Transverse colon (tissue), 4 donors: ENCODE data around the gene UPK2. TPM values are rescaled to one million over a fixed set of nuclear protein-coding genes. Genes with fewer than 3 reads are reported as not detected.

Source experiments
- DNase-seq: peaks from one replicate; pipeline ENCODE4 v3.0.0-alpha.2; 2019
- H3K27ac ChIP-seq, 4 donors: fragments of 200-600 bp; sonication (generic); 2 replicates each; pipeline ENCODE4 v1.5.1; 2016 to 2018; ENCODE audit warnings: inconsistent platforms in 4 of 4
- H3K27me3 ChIP-seq: fragments of 200-600 bp; sonication (generic); 2 replicates; pipeline ENCODE4 v1.5.1; 2017; ENCODE audit warnings: inconsistent platforms
- H3K36me3 ChIP-seq, 4 donors: fragments of 200-600 bp; sonication (generic); 2 replicates each; pipeline ENCODE4 v1.5.1; 2017 to 2019; ENCODE audit warnings: inconsistent platforms in 4 of 4
- H3K4me1 ChIP-seq, 4 donors: fragments of 200-600 bp; sonication (generic); 2 replicates each; pipeline ENCODE4 v1.5.1; 2017 to 2020; ENCODE audit warnings: inconsistent platforms in 4 of 4
- H3K4me3 ChIP-seq, 4 donors: fragments of 200-600 bp; sonication (generic); 1 replicate in 1 of 4; 2 replicates in 3 of 4; pipeline versions ENCODE4 v1.5.1 to v1.6.1; 2017 to 2019; ENCODE audit warnings: inconsistent platforms in 4 of 4
- H3K9me3 ChIP-seq, 2 donors: fragments of 200-600 bp; sonication (generic); 2 replicates each; pipeline ENCODE4 v1.5.1; 2017 to 2019; ENCODE audit warnings: inconsistent platforms in 2 of 2
- EP300 ChIP-seq: sonication (generic); formaldehyde crosslinking; IDR thresholded peaks from one replicate; pipeline ENCODE4 v1.6.1; 2017; ENCODE audit warnings: antibody characterized with exemption, low read depth
- POLR2A ChIP-seq: fragments of 450-650 bp; IDR thresholded peaks from one replicate; pipeline ENCODE4 v1.6.1; 2016; ENCODE audit warnings: antibody characterized with exemption, mild to moderate bottlenecking, moderate library complexity
- POLR2AphosphoS5 ChIP-seq, 3 donors: sonication (generic); formaldehyde crosslinking; IDR thresholded peaks; one replicate each; pipeline ENCODE4 v1.6.1; 2016; ENCODE audit warnings: antibody characterized with exemption in 3 of 3
- WGBS, 2 donors: methylation state at CpG; one replicate each; pipeline ENCODE4 v1.1.5; 2018; ENCODE audit warnings: low coverage in 1 of 2; 5-methylcytosine and 5-hydroxymethylcytosine counted together
- in situ Hi-C, 4 donors: fragments of 200-750 bp; cut with MboI; loops; one replicate each; pipeline versions ENCODE4 v1.15.0 to v1.15.1; 2017; ENCODE audit warnings: low sequenced_read_pairs in 3 of 4, low pct_ligation_motif_present in 1 of 4, low pct_unique_long_range_greater_than_20kb in 1 of 4
- intact Hi-C: fragments of 100-400 bp; cut with DNase I; formaldehyde crosslinking; loops from one replicate; pipeline ENCODE4 v1.15.1; 2023; ENCODE audit warnings: low total_unique reads
- total RNA-seq, 4 donors: library from RNA; depleted of rRNA; stranded (reverse); fragments of >200 nt; gene quantifications; one replicate each; pipeline ENCODE4 v1.1.0, GENCODE V29; 2016
- TF ChIP-seq, protein P1 (sequence below), 5 experiments: fragments of 200-600 bp in 3 of 5; fragments of 450-650 bp in 2 of 5; sonication (generic) in 3 of 5; IDR thresholded peaks; 1 replicate in 2 of 5; 2 replicates in 3 of 5; pipeline ENCODE4 v1.5.1; 2016 to 2017; ENCODE audit warnings: antibody characterized with exemption in 5 of 5, inconsistent platforms in 3 of 5, mild to moderate bottlenecking in 2 of 5, moderate library complexity in 1 of 5

Gene UPK2
- not detected for total RNA-seq

GRCh38 chr11:118956094-118956846 lies at the start of gene UPK2:
TSS of gene UPK2 (plus strand) at chr11:118956298. CDS start at chr11:118956351, 53 bp downstream.
- Histone ChIP-seq H3K27ac (no peak within 1 kb of the TSS), H3K4me3 (no peak within 1 kb of the TSS), H3K9me3 (no peaks in the 10 kb centered on the region), H3K4me1 (peaks cover 0 to under 1% (median 0%) of the 10 kb centered on the region in 4 donors), H3K36me3 (no peaks in the 10 kb centered on the region), H3K27me3 (peaks cover 15% of the 10 kb centered on the region)
- intact Hi-C loops (loop anchor here (1.0 to 2.0 kb wide), 2 partner anchors 49 to 267 kb away; no protein-coding TSS in a partner anchor), in situ Hi-C loops (loop anchor here (5.0 to 25.0 kb wide), 4 partner anchors 51 to 271 kb away; partner anchors contain the start of gene TREH (in 1 of the 4))
- no peak for TF ChIP-seq POLR2AphosphoS5 (IDR thresholded peaks at IDR 0.05)
- TF ChIP-seq, protein P1, sequence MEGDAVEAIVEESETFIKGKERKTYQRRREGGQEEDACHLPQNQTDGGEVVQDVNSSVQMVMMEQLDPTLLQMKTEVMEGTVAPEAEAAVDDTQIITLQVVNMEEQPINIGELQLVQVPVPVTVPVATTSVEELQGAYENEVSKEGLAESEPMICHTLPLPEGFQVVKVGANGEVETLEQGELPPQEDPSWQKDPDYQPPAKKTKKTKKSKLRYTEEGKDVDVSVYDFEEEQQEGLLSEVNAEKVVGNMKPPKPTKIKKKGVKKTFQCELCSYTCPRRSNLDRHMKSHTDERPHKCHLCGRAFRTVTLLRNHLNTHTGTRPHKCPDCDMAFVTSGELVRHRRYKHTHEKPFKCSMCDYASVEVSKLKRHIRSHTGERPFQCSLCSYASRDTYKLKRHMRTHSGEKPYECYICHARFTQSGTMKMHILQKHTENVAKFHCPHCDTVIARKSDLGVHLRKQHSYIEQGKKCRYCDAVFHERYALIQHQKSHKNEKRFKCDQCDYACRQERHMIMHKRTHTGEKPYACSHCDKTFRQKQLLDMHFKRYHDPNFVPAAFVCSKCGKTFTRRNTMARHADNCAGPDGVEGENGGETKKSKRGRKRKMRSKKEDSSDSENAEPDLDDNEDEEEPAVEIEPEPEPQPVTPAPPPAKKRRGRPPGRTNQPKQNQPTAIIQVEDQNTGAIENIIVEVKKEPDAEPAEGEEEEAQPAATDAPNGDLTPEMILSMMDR (IDR thresholded peaks at IDR 0.05), result peak; percentile 91 to 97 (median 95)
- WGBS, 2 donors, result 2% methylated on average over 6 of the region's 7 CpGs; no CpG with 5 or more reads in 1 of the 2 donors
- DNase-seq, result peak; percentile 91

GRCh38 chr11:118907051-118908042 lies 48.8 kb upstream of the UPK2 start:
- intact Hi-C loops, result loop anchor here (1.0 to 2.0 kb wide), 2 partner anchors 21 to 49 kb away; partner anchors contain the start of gene UPK2
- no peaks in the 10 kb centered on the region for H3K9me3 ChIP-seq
- WGBS, 2 donors, result 37% methylated on average over 24 of the region's 24 CpGs; no CpG with 5 or more reads in 1 of the 2 donors
- H3K27ac ChIP-seq, result peak overlapping the region; percentile 98 to 100 (median 100)
- peaks cover 27 to 55% (median 46%) of the 10 kb centered on the region in 4 donors for H3K4me1 ChIP-seq
- in situ Hi-C loops, result loop anchor here in 2 of 4 donors (10.0 kb wide), 1 partner anchor 47 kb away; the partner anchor contains the start of gene UPK2 (in 2 of the 2)
- H3K36me3 ChIP-seq, result peaks cover 0 to 17% (median 3%) of the 10 kb centered on the region in 4 donors
- TF ChIP-seq, protein P1 (IDR thresholded peaks at IDR 0.05), result peak; percentile 90 to 99 (median 94)
- TF ChIP-seq POLR2A (no peak), EP300 (no peak), POLR2AphosphoS5 (IDR thresholded peaks at IDR 0.05) (peak in 2 of 3 donors; percentile 6 to 48)
- DNase-seq, result peak; percentile 93
- no peaks in the 10 kb centered on the region for H3K27me3 ChIP-seq
- H3K4me3 ChIP-seq, result no peak overlapping the region

- no peaks in the 10 kb centered on the region for H3K27me3 ChIP-seq
- H3K9me3 ChIP-seq, result no peaks in the 10 kb centered on the region
- no peak overlapping the region for H3K4me3 ChIP-seq
- H3K36me3 ChIP-seq, result peaks cover 0 to 9% (median 0%) of the 10 kb centered on the region in 4 donors
- H3K27ac ChIP-seq, result peak overlapping the region; percentile 98 to 100 (median 100)
- no peak for TF ChIP-seq EP300
- TF ChIP-seq, protein P1 (IDR thresholded peaks at IDR 0.05), result no peak
- no peak for TF ChIP-seq POLR2A
- TF ChIP-seq POLR2AphosphoS5 (IDR thresholded peaks at IDR 0.05), result no peak
- 81% methylated on average over 9 of the region's 13 CpGs; no CpG with 5 or more reads in 1 of the 2 donors for WGBS, 2 donors
- in situ Hi-C loops (loop anchor here in 2 of 4 donors (10.0 kb wide), 1 partner anchor 47 kb away; the partner anchor contains the start of gene UPK2 (in 2 of the 2)), intact Hi-C loops (no loop called here)
- peaks cover 36 to 64% (median 56%) of the 10 kb centered on the region in 4 donors for H3K4me1 ChIP-seq
- no peak for DNase-seq
These were observed 47.8 kb upstream of the UPK2 start for GRCh38 chr11:118908264-118908663.
